GM12891 (cell line): Measurements from ENCODE around the gene OR2B2.

Experiments used
- DNase-seq: peaks from one replicate; pipeline ENCODE4 v3.0.0; 2011; ENCODE audit warnings: low spot score; ENCODE audit not compliant: insufficient read length
- FAIRE-seq: peaks from 2 replicates; lab custom pipeline; 2011; peaks lifted over from hg19 to GRCh38; lab: Jason Lieb, UNC
- PAX5 ChIP-seq: IDR thresholded peaks from 2 replicates; pipeline ENCODE4 v1.6.1; 2011; ENCODE audit warnings: low read length, moderate library complexity, mild to moderate bottlenecking; ENCODE audit not compliant: insufficient read depth, severe bottlenecking
- POLR2A ChIP-seq: IDR thresholded peaks from 2 replicates; pipeline ENCODE4 v1.6.1; 2011; ENCODE audit warnings: low read depth, low read length, control low read depth
- POLR2AphosphoS5 ChIP-seq: IDR thresholded peaks from 2 replicates; pipeline ENCODE4 v1.6.1; 2011; ENCODE audit warnings: low read depth, low read length, control low read depth
- POU2F2 ChIP-seq: IDR thresholded peaks from 2 replicates; pipeline ENCODE4 v1.6.1; 2011; ENCODE audit warnings: low read depth, mild to moderate bottlenecking, control low read depth, low read length, moderate library complexity
- SPI1 ChIP-seq: IDR thresholded peaks from 2 replicates; pipeline ENCODE4 v1.6.1; 2011; ENCODE audit warnings: low read depth, low read length, control low read depth
- TAF1 ChIP-seq: IDR thresholded peaks from 2 replicates; pipeline ENCODE4 v1.6.1; 2011; ENCODE audit warnings: low read depth, low read length, control low read depth

The OR2B2 gene

DNA sequence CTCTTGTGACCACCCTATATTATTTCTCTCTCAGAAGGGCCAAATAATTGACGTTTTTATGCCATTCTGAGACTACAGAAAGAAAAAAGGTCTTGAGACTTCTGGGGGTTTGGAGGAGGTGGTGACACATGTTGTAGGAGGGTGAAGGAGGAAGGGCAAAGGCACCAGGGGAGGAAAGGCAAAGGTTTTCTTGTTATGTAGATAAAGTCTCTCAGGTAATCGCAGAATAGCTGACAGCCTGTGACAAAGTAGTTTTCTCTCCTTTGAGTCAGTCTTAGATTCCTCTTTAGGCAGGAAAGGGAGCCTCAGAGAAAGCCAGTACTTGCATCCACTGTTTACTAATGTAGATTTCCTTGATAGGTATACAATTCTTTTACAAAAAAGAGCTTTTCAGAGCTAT lies 23.6 kb downstream of the OR2B2 start:
- TF ChIP-seq SPI1 (no peak), PAX5 (no peak), POLR2A (no peak), TAF1 (no peak), POLR2AphosphoS5 (no peak), POU2F2 (no peak)
- FAIRE-seq (no peak), DNase-seq (no peak)

GRCh38 chr6:27886073-27886472 lies 26.1 kb downstream of the OR2B2 start:
- FAIRE-seq (no peak), DNase-seq (no peak)
- TF ChIP-seq POU2F2, result no peak
- no peak for TF ChIP-seq TAF1
- no peak for TF ChIP-seq POLR2A
- no peak for TF ChIP-seq PAX5
- TF ChIP-seq POLR2AphosphoS5, result no peak
- TF ChIP-seq SPI1, result no peak

DNA sequence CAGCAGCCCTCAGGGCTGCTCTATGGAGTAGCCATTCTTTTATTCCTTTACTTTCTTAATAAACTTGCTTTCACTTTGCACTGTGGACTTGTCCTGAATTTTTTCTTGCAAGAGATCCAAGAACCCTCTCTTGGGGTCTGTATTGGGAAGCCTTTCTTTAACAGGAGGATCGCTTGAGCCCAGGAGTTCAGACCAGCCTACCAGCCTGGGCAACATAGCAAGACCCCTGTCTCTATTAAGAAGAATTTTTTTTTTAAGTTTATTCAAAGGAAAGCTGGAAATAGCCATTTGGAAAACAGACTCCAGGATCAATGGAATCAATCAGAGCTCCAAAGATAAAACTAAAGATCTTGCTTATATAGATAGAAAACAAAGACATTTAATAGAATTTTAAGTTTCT lies 29.1 kb downstream of the OR2B2 start:
- FAIRE-seq, result no peak
- DNase-seq, result no peak
- no peak for TF ChIP-seq SPI1
- TF ChIP-seq PAX5, result no peak
- TF ChIP-seq POU2F2, result no peak
- no peak for TF ChIP-seq TAF1
- TF ChIP-seq POLR2A, result no peak
- no peak for TF ChIP-seq POLR2AphosphoS5

- FAIRE-seq (no peak), DNase-seq (no peak)
- TF ChIP-seq SPI1, result no peak
Measured at GRCh38 chr6:27882624-27883023, 29.6 kb downstream of the OR2B2 start.

DNA sequence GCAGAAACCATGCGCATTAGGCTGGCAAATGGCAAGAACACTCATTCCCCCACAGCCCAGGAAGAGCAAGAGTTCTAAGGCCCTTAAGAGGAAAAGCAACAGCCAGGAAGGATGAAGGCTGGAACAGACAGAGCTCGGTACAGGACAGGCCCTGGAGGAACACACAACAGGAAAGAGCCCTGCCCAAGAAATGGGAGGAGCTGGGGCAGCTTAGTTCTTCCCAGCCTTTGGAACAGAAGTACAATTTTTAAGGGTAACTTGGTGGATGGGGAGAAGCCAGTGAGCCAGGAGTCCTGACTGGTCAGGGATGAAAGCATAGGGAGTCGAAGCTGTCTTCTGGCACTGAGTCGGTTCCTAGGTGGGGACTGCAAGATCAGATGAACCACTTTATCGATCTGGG lies 32.4 kb downstream of the OR2B2 start:
- FAIRE-seq, result no peak
- TF ChIP-seq POLR2AphosphoS5 (no peak), SPI1 (no peak), PAX5 (no peak), POLR2A (no peak), POU2F2 (no peak), TAF1 (no peak)
- DNase-seq, result no peak

DNA sequence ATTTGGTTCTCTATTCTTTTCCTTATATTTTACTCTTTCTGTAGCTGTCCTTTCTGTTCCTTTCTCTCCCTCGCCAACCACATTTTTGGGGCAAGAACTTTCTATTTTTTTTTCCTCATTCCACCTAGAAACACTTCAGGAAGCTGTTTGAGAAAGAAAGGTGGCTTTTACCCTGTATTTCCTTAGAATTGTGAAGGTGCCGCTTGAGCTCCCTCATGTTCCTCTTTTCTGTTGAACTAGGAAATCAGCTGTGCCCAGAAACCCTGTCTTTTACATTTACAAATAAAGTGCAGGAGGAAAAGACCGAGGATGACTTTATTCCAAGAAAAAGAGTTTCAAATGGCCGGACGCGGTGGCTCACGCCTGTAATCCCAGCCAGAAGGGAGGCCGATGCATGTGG lies 38.2 kb downstream of the OR2B2 start:
- DNase-seq, result no peak
- no peak for FAIRE-seq
- TF ChIP-seq POU2F2 (no peak), PAX5 (no peak), POLR2AphosphoS5 (no peak)

DNA sequence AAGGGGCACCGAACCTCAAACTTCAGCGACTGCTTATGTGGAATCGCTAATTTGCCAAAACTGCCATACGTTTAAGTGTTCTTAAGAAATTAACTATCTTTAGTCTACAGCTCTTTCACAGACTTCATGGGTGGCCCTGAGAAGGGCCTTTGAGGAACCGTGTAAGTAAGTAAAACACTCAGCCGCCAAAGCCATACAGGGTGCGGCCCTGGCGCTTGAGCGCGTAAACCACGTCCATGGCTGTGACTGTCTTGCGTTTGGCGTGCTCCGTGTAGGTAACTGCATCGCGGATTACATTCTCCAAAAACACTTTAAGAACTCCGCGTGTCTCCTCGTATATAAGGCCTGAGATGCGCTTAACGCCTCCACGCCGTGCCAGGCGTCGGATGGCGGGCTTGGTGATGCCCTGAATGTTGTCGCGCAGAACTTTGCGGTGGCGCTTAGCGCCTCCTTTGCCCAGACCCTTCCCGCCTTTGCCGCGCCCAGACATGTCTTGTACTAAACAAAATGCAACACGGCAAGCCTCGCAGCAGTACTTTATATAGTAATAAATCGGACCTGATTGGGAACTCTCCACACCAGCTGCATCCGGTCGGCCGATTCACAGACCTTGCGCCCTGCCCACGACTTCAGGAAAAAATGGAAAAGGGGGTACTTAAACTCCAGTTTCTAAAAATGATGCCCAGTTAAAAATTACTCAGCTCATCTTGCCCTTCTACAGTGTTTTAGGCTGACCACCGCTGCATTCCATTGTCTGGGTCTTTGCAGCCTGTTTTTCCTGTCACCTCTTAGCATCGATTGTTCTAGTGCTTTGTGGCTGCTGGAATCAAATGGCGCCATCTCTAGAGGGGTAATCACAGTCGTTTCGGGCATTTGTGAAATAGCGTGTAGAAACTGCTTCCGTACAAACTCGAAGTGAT lies 38.9 kb downstream of the OR2B2 start:
- FAIRE-seq, result peak; percentile 93
- DNase-seq, result no peak
- no peak for TF ChIP-seq PAX5
- 0 out of 2 replicates have a peak, but pooled peaks have one; percentile 26 for TF ChIP-seq TAF1
- TF ChIP-seq POLR2A, result peak; percentile 92
- TF ChIP-seq POU2F2, result 0 out of 2 replicates have a peak, but pooled peaks have one; percentile 67
- TF ChIP-seq SPI1, result 0 out of 2 replicates have a peak, but pooled peaks have one; percentile 12
- peak; percentile 96 for TF ChIP-seq POLR2AphosphoS5

- no peak for FAIRE-seq
- TF ChIP-seq PAX5 (no peak), TAF1 (no peak), POU2F2 (no peak), SPI1 (no peak), POLR2A (no peak), POLR2AphosphoS5 (no peak)
Measured at GRCh38 chr6:27872642-27873020, 39.6 kb downstream of the OR2B2 start.

DNA sequence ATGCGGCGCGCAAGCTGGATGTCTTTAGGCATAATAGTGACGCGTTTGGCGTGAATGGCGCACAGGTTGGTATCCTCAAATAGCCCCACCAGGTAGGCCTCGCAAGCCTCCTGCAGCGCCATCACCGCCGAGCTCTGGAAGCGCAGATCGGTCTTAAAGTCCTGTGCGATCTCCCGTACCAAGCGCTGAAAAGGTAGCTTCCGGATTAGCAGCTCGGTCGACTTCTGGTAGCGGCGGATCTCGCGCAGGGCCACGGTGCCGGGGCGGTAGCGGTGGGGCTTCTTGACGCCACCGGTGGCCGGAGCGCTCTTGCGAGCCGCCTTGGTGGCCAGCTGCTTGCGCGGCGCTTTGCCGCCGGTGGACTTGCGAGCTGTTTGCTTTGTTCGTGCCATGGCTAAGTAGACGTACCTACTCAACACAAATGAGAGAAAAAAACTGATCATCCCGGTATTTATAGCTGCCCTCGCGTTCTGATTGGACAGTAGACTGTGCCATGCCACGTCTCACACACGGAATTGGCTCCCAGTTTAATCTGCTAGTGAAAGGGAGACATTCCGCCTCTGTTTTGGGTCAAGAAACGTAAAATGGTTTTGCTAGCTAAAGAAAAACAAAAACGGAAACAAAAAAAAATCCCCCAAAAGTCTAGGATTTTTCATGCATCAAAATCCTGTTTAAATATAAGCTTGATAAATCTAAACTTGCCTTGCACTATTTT lies 40.1 kb downstream of the OR2B2 start:
- DNase-seq, result peak; percentile 54
- TF ChIP-seq PAX5, result no peak
- TF ChIP-seq POLR2A, result peak; percentile 98
- TF ChIP-seq POU2F2, result peak; percentile 95
- peak; percentile 98 for TF ChIP-seq POLR2AphosphoS5
- peak; percentile 97 for TF ChIP-seq TAF1
- no peak for TF ChIP-seq SPI1
- FAIRE-seq, result peak; percentile 90

More at GRCh38 chr6:27872642-27873020, 39.6 kb downstream of the OR2B2 start:
- DNase-seq, result no peak
